ENCODE results near the gene CRIP2. TPM values are rescaled to one million over a fixed set of nuclear protein-coding genes. Genes with fewer than 3 reads are reported as not detected.

The CRIP2 gene
- total and polyA plus RNA-seq, 2 of the 4 experiments (the other 2 are of a cell fraction), result 18.1 to 123 TPM

GRCh38 chr14:105467942-105468471, 6.6 kb upstream of the CRIP2 start:
- no peak overlapping the region for H2BK120ac ChIP-seq (ENCODE audit: low read depth, low read length)
- no peak overlapping the region for H3K18ac ChIP-seq (ENCODE audit: low read depth, low read length)
- no peak overlapping the region for H4K5ac ChIP-seq (ENCODE audit: low read depth, low read length)
- H2AK9ac ChIP-seq (replicated peaks; ENCODE audit: low read depth, low read length, poor library complexity), result peak overlapping the region; percentile 55
- H2BK20ac ChIP-seq (ENCODE audit: low read depth, low read length), result no peak overlapping the region
- H3K79me1 ChIP-seq (ENCODE audit: low read depth in 1 of 2, low read length in 2 of 2), result no peaks in the 10 kb centered on the region; a peak in 1 of 4 replicates
- no peak overlapping the region for H2BK15ac ChIP-seq (ENCODE audit: low read depth, low read length)
- ChIA-PET POLR2A (ENCODE audit: unreplicated experiment) (no interaction called here), CTCF (no interaction called here)
- peaks cover 51% of the 10 kb centered on the region for H3K36me3 ChIP-seq (ENCODE audit: control insufficient read depth, insufficient read depth, low read length)
- H4K91ac ChIP-seq (ENCODE audit: insufficient read depth, low read depth, low read length), result no peak overlapping the region
- TF ChIP-seq POLR2A (IDR thresholded peaks at IDR 0.05; ENCODE audit: low read depth, low read length), result no peak
- no peak for TF ChIP-seq SMC3 (IDR thresholded peaks at IDR 0.05; ENCODE audit: low read depth, low read length)
- no peak for TF ChIP-seq RFX5 (IDR thresholded peaks at IDR 0.05; ENCODE audit: low read depth, low read length)
- no peak for TF ChIP-seq CEBPB (IDR thresholded peaks at IDR 0.05; ENCODE audit: low read depth, low read length)
- TF ChIP-seq RAD21 (IDR thresholded peaks at IDR 0.05; ENCODE audit: low read length), result no peak
- TF ChIP-seq CHD1 (IDR thresholded peaks at IDR 0.05; ENCODE audit: low read depth, low read length), result no peak
- TF ChIP-seq CTCF (conservative IDR thresholded peaks at IDR 0.05; ENCODE audit: low read depth, low read length), result no peak
- TF ChIP-seq BHLHE40 (IDR thresholded peaks at IDR 0.05; ENCODE audit: low read depth, low read length), result no peak
- H3K14ac ChIP-seq (replicated peaks; ENCODE audit: low read depth, low read length), result no peak overlapping the region
- peaks cover 2% of the 10 kb centered on the region; the same call in 1 of the 2 replicates for H3K4me1 ChIP-seq (ENCODE audit: control insufficient read depth, insufficient read depth, low read length)
- H2AK5ac ChIP-seq (ENCODE audit: low read depth, low read length), result no peak overlapping the region
- ATAC-seq (ENCODE audit: low read depth) (no peak), DNase-seq (no peak)
- no peak overlapping the region for H2BK5ac ChIP-seq (ENCODE audit: low read depth, low read length, poor library complexity, severe bottlenecking)
- H4K20me1 ChIP-seq (ENCODE audit: insufficient read depth, low read length), result peaks cover 8% of the 10 kb centered on the region
- no peak overlapping the region for H3K56ac ChIP-seq (ENCODE audit: extremely low read depth, insufficient read depth, low read length)
- no peak overlapping the region for H3K4ac ChIP-seq (ENCODE audit: low read depth, low read length)
- intact Hi-C loops (cut with micrococcal nuclease) (no loop called here), dilution Hi-C loops (cut with HindIII; ENCODE audit: low sequenced_read_pairs, unreplicated experiment) (no loop called here), in situ Hi-C loops (cut with MboI; ENCODE audit: low sequenced_read_pairs) (no loop called here)
- H3K9me1 ChIP-seq (ENCODE audit: insufficient read depth, low read length), result 0 out of 2 replicates have a peak, but pooled peaks cover 3% of the 10 kb centered on the region
- no peak overlapping the region for H3K4me2 ChIP-seq (ENCODE audit: low read depth, low read length)
- no peak overlapping the region for H3K4me3 ChIP-seq (ENCODE audit: insufficient read depth, low read depth, low read length)
- H3K23ac ChIP-seq (ENCODE audit: low read depth, low read length), result no peak overlapping the region
- no peak overlapping the region for H3K27ac ChIP-seq (ENCODE audit: insufficient read depth, low read length)
- H4K8ac ChIP-seq (ENCODE audit: low read depth in 2 of 2, low read length in 2 of 2), result no peak overlapping the region
- no peak overlapping the region for H3K9ac ChIP-seq (ENCODE audit: low read depth, low read length)
- no peaks in the 10 kb centered on the region for H3K27me3 ChIP-seq (ENCODE audit: control insufficient read depth, insufficient read depth, low read length)
- BruUV-seq (replicated peaks), result no TSS peak
- WGBS, 2 experiments (ENCODE audit: extremely low coverage in 2 of 2, insufficient read length in 1 of 2), result 81% methylated on average over 12 of the region's 22 CpGs; no CpG with 5 or more reads in 1 of the 2 experiments
- no peak overlapping the region for H2AFZ ChIP-seq (replicated peaks; ENCODE audit: low read length, poor library complexity)
- no peaks in the 10 kb centered on the region for H3K9me3 ChIP-seq (ENCODE audit: control insufficient read depth, insufficient read depth, low read length)
